GM12801 (cell line): ENCODE results near the gene KCNQ1.

Experiments
- TF ChIP-seq, protein P1 (sequence below): IDR thresholded peaks from one replicate; pipeline ENCODE4 v1.5.1; 2011; ENCODE audit warnings: control low read depth; ENCODE audit not compliant: insufficient read length; ENCODE audit errors: extremely low read depth

The KCNQ1 gene

DNA sequence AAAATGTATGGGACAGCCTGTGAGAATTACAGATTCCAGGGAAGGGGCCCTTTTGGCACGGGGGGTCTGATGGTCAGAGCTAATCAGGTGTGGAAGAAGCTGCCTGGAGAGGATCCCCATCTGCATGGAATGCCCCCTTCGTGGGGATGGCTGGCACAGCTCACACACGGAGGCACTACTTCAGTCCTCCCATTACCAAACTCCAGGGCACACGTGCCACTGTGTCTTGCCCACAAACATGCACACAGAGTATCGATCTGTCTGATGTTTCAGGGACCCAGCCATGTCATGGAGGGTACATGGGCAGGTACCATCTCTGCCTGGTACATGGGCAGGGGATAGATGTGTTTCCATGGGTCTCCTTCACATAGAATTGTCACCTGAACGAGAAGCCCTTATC lies 240.2 kb downstream of the KCNQ1 start:
- TF ChIP-seq, protein P1, sequence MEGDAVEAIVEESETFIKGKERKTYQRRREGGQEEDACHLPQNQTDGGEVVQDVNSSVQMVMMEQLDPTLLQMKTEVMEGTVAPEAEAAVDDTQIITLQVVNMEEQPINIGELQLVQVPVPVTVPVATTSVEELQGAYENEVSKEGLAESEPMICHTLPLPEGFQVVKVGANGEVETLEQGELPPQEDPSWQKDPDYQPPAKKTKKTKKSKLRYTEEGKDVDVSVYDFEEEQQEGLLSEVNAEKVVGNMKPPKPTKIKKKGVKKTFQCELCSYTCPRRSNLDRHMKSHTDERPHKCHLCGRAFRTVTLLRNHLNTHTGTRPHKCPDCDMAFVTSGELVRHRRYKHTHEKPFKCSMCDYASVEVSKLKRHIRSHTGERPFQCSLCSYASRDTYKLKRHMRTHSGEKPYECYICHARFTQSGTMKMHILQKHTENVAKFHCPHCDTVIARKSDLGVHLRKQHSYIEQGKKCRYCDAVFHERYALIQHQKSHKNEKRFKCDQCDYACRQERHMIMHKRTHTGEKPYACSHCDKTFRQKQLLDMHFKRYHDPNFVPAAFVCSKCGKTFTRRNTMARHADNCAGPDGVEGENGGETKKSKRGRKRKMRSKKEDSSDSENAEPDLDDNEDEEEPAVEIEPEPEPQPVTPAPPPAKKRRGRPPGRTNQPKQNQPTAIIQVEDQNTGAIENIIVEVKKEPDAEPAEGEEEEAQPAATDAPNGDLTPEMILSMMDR = no peak

DNA sequence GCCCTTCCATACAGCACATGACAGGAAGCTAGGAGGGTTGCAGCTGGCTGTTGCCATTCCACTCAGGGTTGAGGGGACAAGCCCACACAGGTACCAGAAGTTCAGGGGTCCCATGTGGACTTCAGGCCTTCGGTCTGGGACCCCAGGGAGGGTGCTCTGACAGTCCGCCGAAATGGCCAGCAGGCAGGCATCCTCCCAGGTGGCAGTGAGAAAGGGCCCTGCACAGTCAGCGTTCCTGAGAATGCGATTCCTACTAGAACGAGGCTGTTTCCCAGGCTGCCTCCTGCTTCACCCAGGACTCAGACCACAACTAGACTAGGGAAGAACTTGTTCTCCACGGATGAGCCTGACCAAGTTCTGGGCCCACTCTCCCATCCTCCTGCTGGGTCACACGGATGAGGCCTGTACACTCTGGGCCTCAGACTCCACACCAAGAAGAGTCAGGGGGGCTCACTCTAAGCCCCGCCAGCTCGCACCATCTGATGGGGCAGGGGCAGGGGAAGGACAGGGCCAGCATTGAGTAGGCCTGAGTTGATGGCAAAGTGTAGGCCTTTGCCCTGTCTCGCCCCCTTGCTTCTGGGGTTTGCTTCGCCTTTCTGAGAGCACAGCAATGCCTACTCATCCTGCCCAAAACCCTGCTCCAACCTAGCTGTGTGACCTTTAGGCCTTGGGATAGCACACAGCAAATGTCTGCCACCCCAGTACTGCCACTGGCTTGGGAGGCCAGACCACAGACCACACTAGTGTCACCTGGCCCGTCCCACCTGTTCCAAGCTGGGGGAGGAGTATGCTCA lies 241.0 kb downstream of the KCNQ1 start:
- TF ChIP-seq, protein P1 = no peak

DNA sequence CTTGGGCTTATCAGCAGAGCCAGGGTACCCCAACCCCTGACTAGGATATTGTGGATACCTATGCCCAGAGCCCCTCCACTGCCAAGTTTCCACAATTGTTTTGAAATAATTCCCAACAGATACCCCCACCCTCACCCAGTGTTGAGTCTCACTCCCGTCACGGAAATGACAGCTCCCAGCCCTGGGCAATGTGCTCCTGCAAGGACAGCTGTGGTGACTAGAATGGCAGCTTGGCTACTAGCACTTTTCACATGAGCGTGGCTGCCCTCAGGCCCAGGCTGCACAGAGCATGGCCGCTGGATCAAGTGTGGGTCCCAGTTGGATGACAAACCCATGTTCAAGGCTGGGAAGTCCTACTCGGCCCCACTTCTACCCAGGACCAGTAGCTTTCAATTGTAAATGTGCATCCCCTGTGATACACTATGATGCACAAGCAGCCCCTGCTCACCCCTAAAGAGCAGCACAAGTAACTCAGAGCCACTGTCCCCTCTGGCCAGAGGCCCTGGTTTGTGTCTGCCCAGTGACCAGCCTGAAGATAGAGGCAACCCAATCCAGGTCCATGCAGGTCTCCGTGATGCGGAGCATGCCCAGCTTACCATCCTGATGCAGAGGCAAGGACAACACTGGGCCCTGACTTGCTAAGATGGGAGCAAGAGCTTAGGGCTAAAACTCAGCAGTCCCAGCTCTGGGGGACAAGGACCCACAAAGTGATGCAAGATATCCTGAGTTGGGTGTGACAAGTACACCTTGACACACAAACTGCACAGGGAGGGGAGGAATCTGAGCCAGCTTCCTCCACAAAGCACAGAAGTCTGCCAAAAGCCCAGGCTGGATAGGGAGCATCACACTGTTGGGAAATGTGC lies 241.8 kb downstream of the KCNQ1 start:
- TF ChIP-seq, protein P1 = no peak

DNA sequence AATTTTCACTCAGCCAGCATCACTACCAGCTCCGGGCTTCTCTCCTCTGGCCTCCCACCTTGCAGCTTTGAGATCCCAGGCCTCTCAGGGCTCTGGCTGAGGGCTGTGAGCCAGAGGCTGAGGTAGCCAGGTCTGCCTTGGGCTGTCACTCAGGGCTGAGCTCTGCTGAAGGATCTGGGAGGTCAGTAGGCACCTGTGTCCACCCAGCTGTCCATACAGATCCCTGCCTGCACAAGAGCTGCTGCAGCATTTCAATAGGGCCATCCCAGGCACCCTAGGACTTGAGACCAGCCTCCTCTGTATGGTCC lies 242.4 kb downstream of the KCNQ1 start:
- TF ChIP-seq, protein P1 = no peak

DNA sequence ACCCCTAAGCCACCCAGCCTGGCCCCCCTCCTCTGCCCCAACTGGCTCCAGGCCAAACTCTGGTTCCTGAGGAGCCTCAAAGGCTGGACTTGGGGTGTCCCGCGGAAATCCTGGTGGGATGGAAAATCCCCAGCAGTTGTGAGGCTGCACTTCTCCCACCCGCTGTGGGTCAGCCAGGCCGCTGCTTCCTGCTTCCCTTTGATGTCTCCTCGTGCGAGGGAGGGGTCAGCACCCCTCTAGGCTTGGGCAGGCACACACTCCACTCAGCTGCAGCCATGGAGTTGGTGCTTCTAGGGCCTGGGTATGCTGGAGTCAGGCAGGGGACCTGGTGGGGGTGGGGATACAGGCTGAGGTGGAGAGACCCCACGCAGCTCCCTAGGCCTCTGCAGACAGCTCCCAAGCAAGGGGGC lies 243.0 kb downstream of the KCNQ1 start:
- TF ChIP-seq, protein P1 = no peak

DNA sequence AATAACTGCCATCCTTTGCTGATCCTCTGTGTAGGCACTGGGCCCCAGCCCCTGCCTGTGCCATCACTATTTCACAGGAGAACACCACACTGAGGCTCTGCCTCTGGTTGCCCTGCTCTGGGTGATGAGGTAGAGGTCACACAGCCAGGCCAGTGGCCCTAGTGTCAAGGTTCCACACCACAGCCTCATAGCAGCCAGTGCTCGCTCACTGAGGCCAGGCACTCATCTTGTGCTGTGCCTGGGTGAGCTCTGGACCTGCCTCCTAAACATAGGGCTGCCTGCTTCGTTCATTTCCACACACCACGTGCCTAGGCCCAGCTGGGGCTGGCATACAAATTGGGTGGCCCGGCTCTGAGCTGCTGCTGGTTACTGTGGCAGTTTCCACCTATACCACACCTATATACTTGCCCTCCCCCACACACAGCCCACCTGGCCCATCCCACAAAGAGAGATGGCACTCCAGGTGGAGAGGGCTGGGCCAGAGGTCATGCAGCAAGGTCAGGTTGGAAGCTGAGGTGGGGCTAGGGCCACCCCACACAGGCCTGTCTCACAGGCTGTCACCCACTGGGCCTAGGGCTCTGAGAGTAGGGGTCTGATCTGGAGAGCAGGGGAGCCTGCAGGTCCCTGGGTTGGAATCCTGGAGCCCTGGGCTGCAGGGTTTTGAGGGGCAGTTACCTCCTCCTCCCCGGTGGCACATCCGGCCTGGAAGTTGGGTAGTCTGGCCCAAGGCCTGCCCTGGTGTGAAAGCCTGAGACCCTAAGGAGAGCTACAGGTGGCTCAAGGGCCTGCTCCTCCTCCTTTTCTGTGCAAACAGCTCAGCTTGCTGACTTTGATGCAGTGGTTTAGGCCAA lies 243.8 kb downstream of the KCNQ1 start:
- TF ChIP-seq, protein P1 = no peak
